Gastroesophageal sphincter (tissue), 4 donors: ENCODE results near the gene DYNLT2. TPM values are rescaled to one million over a fixed set of nuclear protein-coding genes. Genes with fewer than 3 reads are reported as not detected.

ENCODE experiments used
- ATAC-seq: fragments of 150-250 bp; one replicate; pipeline ENCODE4 v1.9.1; 2016; ENCODE audit warnings: mild to moderate bottlenecking, moderate library complexity
- H3K27ac ChIP-seq, 4 donors: fragments of 200-600 bp; sonication (generic) in 3 of 4; 1 replicate in 3 of 4; 2 replicates in 1 of 4; pipeline ENCODE4 v1.5.1; 2016 to 2019
- H3K27me3 ChIP-seq: fragments of 200-600 bp; sonication (generic); one replicate; pipeline ENCODE4 v1.5.1; 2019
- H3K36me3 ChIP-seq, 2 donors: fragments of 200-600 bp; sonication (generic); one replicate each; pipeline ENCODE4 v1.5.1; 2019; ENCODE audit warnings: control low read depth in 1 of 2
- H3K4me1 ChIP-seq, 3 donors: fragments of 200-600 bp; sonication (generic); 1 replicate in 2 of 3; 2 replicates in 1 of 3; pipeline ENCODE4 v1.5.1; 2016 to 2019; ENCODE audit warnings: control low read depth in 2 of 3
- H3K4me3 ChIP-seq, 2 donors: fragments of 200-600 bp; sonication (generic); one replicate each; pipeline ENCODE4 v1.5.1; 2019; ENCODE audit warnings: mild to moderate bottlenecking in 1 of 2, moderate library complexity in 1 of 2
- H3K9me3 ChIP-seq, 3 donors: fragments of 200-600 bp; sonication (generic); one replicate each; pipeline ENCODE4 v1.5.1; 2017 to 2019; ENCODE audit warnings: control low read depth in 2 of 3
- CTCF ChIP-seq, 4 experiments: fragments of 200-600 bp in 2 of 4; fragments of 450-650 bp in 2 of 4; sonication (generic) in 1 of 4; IDR thresholded peaks; one replicate each; pipeline ENCODE4 v1.5.1; 2017 to 2019; ENCODE audit warnings: antibody characterized with exemption in 4 of 4, mild to moderate bottlenecking in 2 of 4, moderate library complexity in 2 of 4
- EP300 ChIP-seq: sonication (generic); formaldehyde crosslinking; IDR thresholded peaks from one replicate; pipeline ENCODE4 v1.6.1; 2017; ENCODE audit warnings: antibody characterized with exemption, mild to moderate bottlenecking
- POLR2A ChIP-seq, 2 donors: fragments of 450-650 bp; IDR thresholded peaks; one replicate each; pipeline ENCODE4 v1.6.1; 2017; ENCODE audit warnings: antibody characterized with exemption in 2 of 2, mild to moderate bottlenecking in 2 of 2, moderate library complexity in 1 of 2
- POLR2AphosphoS5 ChIP-seq: sonication (generic); formaldehyde crosslinking; IDR thresholded peaks from one replicate; pipeline ENCODE4 v1.6.1; 2017; ENCODE audit warnings: antibody characterized with exemption
- WGBS, 2 donors: methylation state at CpG; one replicate each; pipeline ENCODE4 v1.1.5; 2018; ENCODE audit warnings: low coverage in 1 of 2; 5-methylcytosine and 5-hydroxymethylcytosine counted together
- total RNA-seq, 4 donors: library from RNA; depleted of rRNA; stranded (reverse); fragments of >200 nt; gene quantifications; one replicate each; pipeline ENCODE4 v1.1.0, GENCODE V29; 2016

DYNLT2 gene
- total RNA-seq, 4 donors from 2014 or later, result 0.74 to 3.1 (median 1.4) TPM

- H3K36me3 ChIP-seq, result peaks cover 7 to 79% of the 10 kb centered on the region in 2 donors
- H3K27me3 ChIP-seq, result no peaks in the 10 kb centered on the region
- TF ChIP-seq POLR2A (IDR thresholded peaks at IDR 0.05) (no peak), CTCF (IDR thresholded peaks at IDR 0.05) (no peak), POLR2AphosphoS5 (no peak), EP300 (no peak)
- no peak overlapping the region for H3K27ac ChIP-seq
- H3K9me3 ChIP-seq, result no peaks in the 10 kb centered on the region
- 85 to 89% methylated on average over 9 of the region's 9 CpGs for WGBS, 2 donors
- H3K4me3 ChIP-seq, result no peak overlapping the region
- peaks cover 0 to 10% (median 0%) of the 10 kb centered on the region in 3 donors for H3K4me1 ChIP-seq
- ATAC-seq, result no peak
Measured at GRCh38 chr6:169714595-169714994, 36.8 kb downstream of the DYNLT2 start.

GRCh38 chr6:169714178-169714577 lies 37.2 kb downstream of the DYNLT2 start:
- Histone ChIP-seq H3K36me3 (peaks cover 7 to 84% of the 10 kb centered on the region in 2 donors), H3K4me3 (no peak overlapping the region), H3K4me1 (peaks cover 0 to 7% (median 0%) of the 10 kb centered on the region in 3 donors), H3K9me3 (no peaks in the 10 kb centered on the region), H3K27me3 (no peaks in the 10 kb centered on the region), H3K27ac (no peak overlapping the region)
- 86 to 94% methylated on average over 1 to 2 of the region's 2 CpGs for WGBS, 2 donors
- ATAC-seq, result no peak
- no peak for TF ChIP-seq POLR2A (IDR thresholded peaks at IDR 0.05)
- no peak for TF ChIP-seq EP300
- TF ChIP-seq CTCF (IDR thresholded peaks at IDR 0.05), result no peak
- no peak for TF ChIP-seq POLR2AphosphoS5

DNA sequence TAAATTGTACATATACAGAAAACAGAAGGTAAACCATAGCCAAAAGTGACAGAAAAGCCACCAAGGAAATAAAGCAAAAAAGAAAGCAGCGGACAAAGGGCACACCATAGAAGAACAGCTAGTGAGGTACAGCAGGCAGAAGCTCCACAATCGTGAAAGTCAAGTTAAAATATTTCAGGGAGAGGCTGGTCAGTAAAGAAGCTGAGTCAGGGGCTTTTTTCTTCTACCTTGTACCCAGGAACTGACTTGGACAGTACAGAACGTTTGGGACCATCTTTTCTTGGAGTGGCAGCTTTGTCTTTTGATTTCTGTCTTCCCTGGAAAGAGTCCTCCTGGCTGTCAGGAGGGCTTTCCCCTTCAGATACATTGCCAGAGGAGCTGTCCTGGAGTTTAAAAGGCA lies 41.4 kb downstream of the DYNLT2 start:
- no peak overlapping the region for H3K27ac ChIP-seq
- peaks cover 0 to 15% (median under 1%) of the 10 kb centered on the region in 3 donors for H3K4me1 ChIP-seq
- 65 to 70% methylated on average over 3 of the region's 3 CpGs for WGBS, 2 donors
- TF ChIP-seq CTCF (IDR thresholded peaks at IDR 0.05) (no peak), POLR2A (IDR thresholded peaks at IDR 0.05) (no peak), POLR2AphosphoS5 (no peak), EP300 (no peak)
- ATAC-seq, result no peak
- no peak overlapping the region for H3K4me3 ChIP-seq
- peaks cover 7 to 85% of the 10 kb centered on the region in 2 donors for H3K36me3 ChIP-seq
- H3K27me3 ChIP-seq, result no peaks in the 10 kb centered on the region
- H3K9me3 ChIP-seq, result no peaks in the 10 kb centered on the region

DNA sequence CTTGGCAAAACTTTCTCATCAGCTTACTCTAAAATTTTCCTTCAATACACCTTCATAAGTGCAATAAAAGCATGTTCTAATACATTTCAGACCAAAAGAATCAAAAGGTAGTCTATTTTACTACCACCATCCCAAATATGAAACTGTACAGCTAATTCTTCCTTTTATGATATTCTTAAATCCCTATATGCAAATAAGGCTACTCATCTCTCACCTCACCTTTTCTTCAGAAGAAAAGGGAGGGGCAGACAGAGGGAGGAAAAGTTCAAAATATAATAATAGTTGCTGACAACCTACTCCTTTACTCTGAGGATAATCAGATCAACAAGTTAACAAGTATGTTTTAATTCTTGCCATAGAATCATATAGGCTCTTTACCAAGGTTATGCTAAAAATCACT lies 42.1 kb downstream of the DYNLT2 start:
- no peaks in the 10 kb centered on the region for H3K27me3 ChIP-seq
- no peak for TF ChIP-seq CTCF (IDR thresholded peaks at IDR 0.05)
- TF ChIP-seq EP300, result no peak
- TF ChIP-seq POLR2AphosphoS5, result no peak
- no peak for TF ChIP-seq POLR2A (IDR thresholded peaks at IDR 0.05)
- no peak overlapping the region for H3K27ac ChIP-seq
- no peak for ATAC-seq
- H3K9me3 ChIP-seq, result no peaks in the 10 kb centered on the region
- no peak overlapping the region for H3K4me3 ChIP-seq
- H3K36me3 ChIP-seq, result peaks cover 3 to 85% of the 10 kb centered on the region in 2 donors
- H3K4me1 ChIP-seq, result peaks cover 6 to 22% (median 7%) of the 10 kb centered on the region in 3 donors

DNA sequence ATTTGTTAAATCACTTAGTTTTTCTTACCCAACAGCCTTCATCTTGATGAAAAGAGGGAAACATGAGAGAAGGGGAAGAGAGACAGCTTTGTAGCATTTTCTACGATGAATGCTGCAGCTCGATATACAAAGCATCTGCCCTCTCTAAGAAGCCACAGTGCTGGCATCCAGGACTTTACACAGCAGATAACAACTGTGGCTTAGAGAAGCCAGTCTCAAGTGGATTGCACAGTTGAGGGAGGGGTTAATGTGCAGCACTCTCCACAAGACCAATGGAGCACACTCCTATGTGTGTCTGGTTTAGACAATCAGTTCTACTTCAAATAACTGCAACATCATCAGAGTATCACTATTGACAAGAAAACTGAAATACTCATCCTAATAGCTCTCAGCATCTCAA lies 43.6 kb downstream of the DYNLT2 start:
- peaks cover 0 to 76% of the 10 kb centered on the region in 2 donors for H3K36me3 ChIP-seq
- H3K27me3 ChIP-seq, result no peaks in the 10 kb centered on the region
- WGBS, 2 donors, result 92 to 94% methylated on average over 2 of the region's 2 CpGs
- H3K4me1 ChIP-seq, result peaks cover 7 to 37% (median 19%) of the 10 kb centered on the region in 3 donors
- no peak overlapping the region for H3K27ac ChIP-seq
- H3K4me3 ChIP-seq, result no peak overlapping the region
- no peaks in the 10 kb centered on the region for H3K9me3 ChIP-seq
- no peak for ATAC-seq
- TF ChIP-seq POLR2AphosphoS5 (no peak), EP300 (no peak), POLR2A (IDR thresholded peaks at IDR 0.05) (no peak)
